K562 (cell line): ENCODE measurements around the gene HELZ2. TPM values are rescaled to one million over a fixed set of nuclear protein-coding genes. Genes with fewer than 3 reads are reported as not detected.

Experiments
- AFF1 ChIP-seq, 2 experiments: fragments of 450-650 bp; IDR thresholded peaks; 2 replicates each; pipeline ENCODE4 v1.6.1; 2018; ENCODE audit warnings: mild to moderate bottlenecking in 2 of 2, low read depth in 1 of 2; ENCODE audit not compliant: partially characterized antibody in 2 of 2
- ATF1 ChIP-seq, 2 experiments: fragments of 450-650 bp in 1 of 2; IDR thresholded peaks; 2 replicates each; pipeline ENCODE4 v1.6.1; 2016; ENCODE audit warnings: missing compliant biosample characterization in 1 of 2, missing genetic modification characterization in 1 of 2
- DACH1 ChIP-seq: fragments of 450-650 bp; IDR thresholded peaks from 2 replicates; pipeline ENCODE4 v1.6.1; 2018; ENCODE audit not compliant: partially characterized antibody
- ID3 ChIP-seq, 2 experiments: fragments of 250-450 bp in 1 of 2; fragments of 450-650 bp in 1 of 2; sonication (Bioruptor Pico) in 1 of 2; IDR thresholded peaks; 2 replicates each; pipeline versions ENCODE4 v1.6.1 to v1.8.0; 2016 to 2021; ENCODE audit warnings: mild to moderate bottlenecking in 2 of 2, moderate library complexity in 2 of 2, missing compliant biosample characterization in 1 of 2, missing genetic modification characterization in 1 of 2
- LEF1 ChIP-seq: fragments of 450-650 bp; IDR thresholded peaks from 2 replicates; pipeline ENCODE4 v1.6.1; 2016; ENCODE audit warnings: mild to moderate bottlenecking
- TRIM28 ChIP-seq: fragments of 450-650 bp; IDR thresholded peaks from 2 replicates; pipeline ENCODE4 v1.6.1; 2017
- ZFP91 ChIP-seq: sonication (generic); formaldehyde crosslinking; IDR thresholded peaks from 2 replicates; pipeline ENCODE4 v1.8.0; 2022; ENCODE audit warnings: mild to moderate bottlenecking, missing genetic modification reagents
- ZNF639 ChIP-seq, 2 experiments: fragments of 200-800 bp in 1 of 2; sonication (Bioruptor generic) in 1 of 2; sonication (generic) in 1 of 2; formaldehyde crosslinking in 1 of 2; IDR thresholded peaks in 1 of 2; conservative IDR thresholded peaks in 1 of 2; 2 replicates each; pipeline versions ENCODE4 v1.5.0 to v1.6.1; 2016 to 2020; ENCODE audit warnings: missing compliant biosample characterization in 1 of 2, missing genetic modification characterization in 1 of 2, missing genetic modification reagents in 1 of 2
- polyA plus RNA-seq, 8 experiments: library from polyadenylated mRNA; depleted of rRNA in 4 of 8; stranded (reverse) in 5 of 8; unstranded in 3 of 8; fragments of >200 nt; fragmentation: Nextera tagmentation in 2 of 8; fragmentation: Illumina TruSeq in 1 of 8; extraction: Ambion mirVana in 2 of 8; extraction: Trizol in 1 of 8; gene quantifications; 2 replicates each; pipeline versions ENCODE4 v1.2.1 to v1.2.3, GENCODE V29; 2011 to 2014; ENCODE audit warnings: inconsistent platforms in 1 of 8, missing spikeins in 1 of 8
- total RNA-seq, 7 experiments: library from RNA; depleted of rRNA in 6 of 7; stranded (reverse); fragments of >200 nt in 6 of 7; fragmentation: Illumina TruSeq in 2 of 7; extraction: Trizol in 2 of 7; gene quantifications; 2 replicates each; pipeline versions ENCODE4 v1.2.1 to v1.2.3, GENCODE V29; 2011 to 2021; ENCODE audit warnings: low replicate concordance in 1 of 7

Gene HELZ2
- total and polyA plus RNA-seq, 9 of the 15 experiments (the other 6 are each of a cell fraction or from before 2014, with no cell fraction given) = 0.03 to 7.8 (median 2.9) TPM; not detected in 1

GRCh38 chr20:63552481-63553249 is 21.4 kb downstream of the HELZ2 start (continued):
- TF ChIP-seq ZFP91 (CRISPR knock-in tag) (no peak), ID3 (CRISPR knock-in tag; IDR thresholded peaks at IDR 0.05) (no peak), ID3 (tag; IDR thresholded peaks at IDR 0.05) (0 out of 2 replicates have a peak, but pooled peaks have one; percentile 12), DACH1 (peak; percentile 23), ZNF639 (CRISPR knock-in tag; conservative IDR thresholded peaks at IDR 0.05 in 1 of 2, IDR thresholded peaks at IDR 0.05 in 1 of 2) (peak in 1 of 2 experiments; percentile 37; a peak in 1 of 4 replicates), ATF1 (CRISPR knock-in tag; IDR thresholded peaks at IDR 0.05) (no peak), ATF1 (tag; IDR thresholded peaks at IDR 0.05) (peak; percentile 38; the same call in 1 of the 2 replicates), TRIM28 (no peak), AFF1 (IDR thresholded peaks at IDR 0.05; ENCODE audit: low read depth in 1 of 2, partially characterized antibody in 2 of 2) (peak in 1 of 2 experiments; percentile 12), LEF1 (peak; percentile 67; the same call in 1 of the 2 replicates)
